ENCODE results near the gene SDK1.

Gene SDK1

DNA sequence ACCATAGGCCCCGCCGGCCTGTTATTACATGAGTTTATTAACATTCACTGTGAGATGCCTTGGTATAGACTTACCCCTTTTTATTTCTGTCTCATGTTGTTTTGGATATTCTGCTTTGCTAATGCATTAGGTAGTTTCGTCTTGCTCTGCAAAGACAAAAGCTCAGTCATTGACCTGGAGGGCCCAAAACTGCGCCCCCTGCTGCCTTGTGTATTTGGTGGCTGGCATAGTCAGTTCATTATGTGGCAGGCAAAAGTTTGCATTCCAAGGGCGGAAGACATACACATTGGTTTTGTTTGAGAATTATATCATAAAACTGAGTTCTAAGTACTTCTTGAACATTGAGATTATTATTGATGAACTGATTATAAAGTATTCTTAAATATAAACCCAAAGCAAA lies 372.5 kb downstream of the SDK1 start (continued):
- TF ChIP-seq, protein P1, sequence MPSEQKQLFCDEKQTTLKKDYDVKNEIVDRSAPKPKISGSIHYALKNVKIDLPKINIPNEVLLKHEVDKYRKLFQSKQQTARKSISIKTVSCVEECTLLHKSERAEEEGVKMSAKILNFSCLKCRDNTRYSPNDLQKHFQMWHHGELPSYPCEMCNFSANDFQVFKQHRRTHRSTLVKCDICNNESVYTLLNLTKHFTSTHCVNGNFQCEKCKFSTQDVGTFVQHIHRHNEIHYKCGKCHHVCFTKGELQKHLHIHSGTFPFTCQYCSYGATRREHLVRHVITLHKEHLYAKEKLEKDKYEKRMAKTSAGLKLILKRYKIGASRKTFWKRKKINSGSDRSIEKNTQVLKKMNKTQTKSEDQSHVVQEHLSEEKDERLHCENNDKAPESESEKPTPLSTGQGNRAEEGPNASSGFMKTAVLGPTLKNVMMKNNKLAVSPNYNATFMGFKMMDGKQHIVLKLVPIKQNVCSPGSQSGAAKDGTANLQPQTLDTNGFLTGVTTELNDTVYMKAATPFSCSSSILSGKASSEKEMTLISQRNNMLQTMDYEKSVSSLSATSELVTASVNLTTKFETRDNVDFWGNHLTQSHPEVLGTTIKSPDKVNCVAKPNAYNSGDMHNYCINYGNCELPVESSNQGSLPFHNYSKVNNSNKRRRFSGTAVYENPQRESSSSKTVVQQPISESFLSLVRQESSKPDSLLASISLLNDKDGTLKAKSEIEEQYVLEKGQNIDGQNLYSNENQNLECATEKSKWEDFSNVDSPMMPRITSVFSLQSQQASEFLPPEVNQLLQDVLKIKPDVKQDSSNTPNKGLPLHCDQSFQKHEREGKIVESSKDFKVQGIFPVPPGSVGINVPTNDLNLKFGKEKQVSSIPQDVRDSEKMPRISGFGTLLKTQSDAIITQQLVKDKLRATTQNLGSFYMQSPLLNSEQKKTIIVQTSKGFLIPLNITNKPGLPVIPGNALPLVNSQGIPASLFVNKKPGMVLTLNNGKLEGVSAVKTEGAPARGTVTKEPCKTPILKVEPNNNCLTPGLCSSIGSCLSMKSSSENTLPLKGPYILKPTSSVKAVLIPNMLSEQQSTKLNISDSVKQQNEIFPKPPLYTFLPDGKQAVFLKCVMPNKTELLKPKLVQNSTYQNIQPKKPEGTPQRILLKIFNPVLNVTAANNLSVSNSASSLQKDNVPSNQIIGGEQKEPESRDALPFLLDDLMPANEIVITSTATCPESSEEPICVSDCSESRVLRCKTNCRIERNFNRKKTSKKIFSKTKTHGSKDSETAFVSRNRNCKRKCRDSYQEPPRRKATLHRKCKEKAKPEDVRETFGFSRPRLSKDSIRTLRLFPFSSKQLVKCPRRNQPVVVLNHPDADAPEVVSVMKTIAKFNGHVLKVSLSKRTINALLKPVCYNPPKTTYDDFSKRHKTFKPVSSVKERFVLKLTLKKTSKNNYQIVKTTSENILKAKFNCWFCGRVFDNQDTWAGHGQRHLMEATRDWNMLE (tag by site-specific recombination; conservative IDR thresholded peaks at IDR 0.05; ENCODE audit: low read depth): no peak
- TF ChIP-seq ATF2 (tag by site-specific recombination; IDR thresholded peaks at IDR 0.05; ENCODE audit: low read depth) (no peak), ZNF596 (tag by site-specific recombination; IDR thresholded peaks at IDR 0.05) (no peak), ZNF214 (tag by site-specific recombination; IDR thresholded peaks at IDR 0.05; ENCODE audit: borderline replicate concordance) (no peak), ZNF280C (tag by site-specific recombination; IDR thresholded peaks at IDR 0.05) (no peak), ZBTB44 (tag by site-specific recombination; IDR thresholded peaks at IDR 0.05) (no peak), ZNF146 (tag by site-specific recombination; IDR thresholded peaks at IDR 0.05) (no peak), ZNF26 (tag by site-specific recombination; IDR thresholded peaks at IDR 0.05) (no peak)

DNA sequence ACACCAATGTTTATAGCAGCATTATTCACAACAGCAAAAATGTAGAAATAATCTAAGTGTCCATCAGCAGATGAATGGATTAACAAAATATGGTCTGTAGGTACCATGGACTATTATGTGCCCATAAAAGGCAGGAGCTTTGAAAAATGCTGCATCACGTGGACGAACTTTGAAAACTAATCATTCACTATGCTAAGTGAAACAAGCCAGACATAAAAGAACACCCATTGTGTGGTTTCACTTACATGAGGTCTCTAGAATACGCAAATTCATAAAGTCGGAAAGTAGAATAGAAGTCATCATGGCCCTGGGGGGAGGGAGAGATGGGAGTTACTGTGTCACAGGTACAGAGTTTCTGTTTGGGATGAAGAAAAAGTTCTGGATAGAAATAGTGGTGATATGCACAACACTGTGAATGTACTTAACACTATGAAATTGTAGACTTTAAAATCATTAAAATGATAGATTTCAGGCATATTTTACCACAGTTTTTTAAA lies 377.3 kb downstream of the SDK1 start:
- H3K4me1 ChIP-seq (ENCODE audit: control insufficient read depth, insufficient read depth, low read length): no peaks in the 10 kb centered on the region
- H3K9me3 ChIP-seq (ENCODE audit: control insufficient read depth, insufficient read depth, low read depth, low read length): no peaks in the 10 kb centered on the region
- H3K27ac ChIP-seq (ENCODE audit: extremely low read depth, low read depth, low read length): no peak overlapping the region
- CTCF ChIA-PET: no interaction called here
- no peaks in the 10 kb centered on the region for H3K36me3 ChIP-seq (ENCODE audit: control insufficient read depth in 2 of 2, insufficient read depth in 1 of 2, low read length in 2 of 2)
- H3K4me3 ChIP-seq (ENCODE audit: low read depth, low read length): no peak overlapping the region
- POLR2A ChIA-PET: no interaction called here
- no peak for TF ChIP-seq ZSCAN23 (tag by site-specific recombination; IDR thresholded peaks at IDR 0.05)
- no peak for TF ChIP-seq ZNF670 (tag by site-specific recombination; IDR thresholded peaks at IDR 0.05; ENCODE audit: low read depth)
- no peak for TF ChIP-seq ZNF211 (tag by site-specific recombination; IDR thresholded peaks at IDR 0.05; ENCODE audit: low read depth)
- no peak for TF ChIP-seq ZBTB48 (tag by site-specific recombination; IDR thresholded peaks at IDR 0.05)
- TF ChIP-seq ZNF280C (tag by site-specific recombination; IDR thresholded peaks at IDR 0.05): no peak
- TF ChIP-seq, protein P2, sequence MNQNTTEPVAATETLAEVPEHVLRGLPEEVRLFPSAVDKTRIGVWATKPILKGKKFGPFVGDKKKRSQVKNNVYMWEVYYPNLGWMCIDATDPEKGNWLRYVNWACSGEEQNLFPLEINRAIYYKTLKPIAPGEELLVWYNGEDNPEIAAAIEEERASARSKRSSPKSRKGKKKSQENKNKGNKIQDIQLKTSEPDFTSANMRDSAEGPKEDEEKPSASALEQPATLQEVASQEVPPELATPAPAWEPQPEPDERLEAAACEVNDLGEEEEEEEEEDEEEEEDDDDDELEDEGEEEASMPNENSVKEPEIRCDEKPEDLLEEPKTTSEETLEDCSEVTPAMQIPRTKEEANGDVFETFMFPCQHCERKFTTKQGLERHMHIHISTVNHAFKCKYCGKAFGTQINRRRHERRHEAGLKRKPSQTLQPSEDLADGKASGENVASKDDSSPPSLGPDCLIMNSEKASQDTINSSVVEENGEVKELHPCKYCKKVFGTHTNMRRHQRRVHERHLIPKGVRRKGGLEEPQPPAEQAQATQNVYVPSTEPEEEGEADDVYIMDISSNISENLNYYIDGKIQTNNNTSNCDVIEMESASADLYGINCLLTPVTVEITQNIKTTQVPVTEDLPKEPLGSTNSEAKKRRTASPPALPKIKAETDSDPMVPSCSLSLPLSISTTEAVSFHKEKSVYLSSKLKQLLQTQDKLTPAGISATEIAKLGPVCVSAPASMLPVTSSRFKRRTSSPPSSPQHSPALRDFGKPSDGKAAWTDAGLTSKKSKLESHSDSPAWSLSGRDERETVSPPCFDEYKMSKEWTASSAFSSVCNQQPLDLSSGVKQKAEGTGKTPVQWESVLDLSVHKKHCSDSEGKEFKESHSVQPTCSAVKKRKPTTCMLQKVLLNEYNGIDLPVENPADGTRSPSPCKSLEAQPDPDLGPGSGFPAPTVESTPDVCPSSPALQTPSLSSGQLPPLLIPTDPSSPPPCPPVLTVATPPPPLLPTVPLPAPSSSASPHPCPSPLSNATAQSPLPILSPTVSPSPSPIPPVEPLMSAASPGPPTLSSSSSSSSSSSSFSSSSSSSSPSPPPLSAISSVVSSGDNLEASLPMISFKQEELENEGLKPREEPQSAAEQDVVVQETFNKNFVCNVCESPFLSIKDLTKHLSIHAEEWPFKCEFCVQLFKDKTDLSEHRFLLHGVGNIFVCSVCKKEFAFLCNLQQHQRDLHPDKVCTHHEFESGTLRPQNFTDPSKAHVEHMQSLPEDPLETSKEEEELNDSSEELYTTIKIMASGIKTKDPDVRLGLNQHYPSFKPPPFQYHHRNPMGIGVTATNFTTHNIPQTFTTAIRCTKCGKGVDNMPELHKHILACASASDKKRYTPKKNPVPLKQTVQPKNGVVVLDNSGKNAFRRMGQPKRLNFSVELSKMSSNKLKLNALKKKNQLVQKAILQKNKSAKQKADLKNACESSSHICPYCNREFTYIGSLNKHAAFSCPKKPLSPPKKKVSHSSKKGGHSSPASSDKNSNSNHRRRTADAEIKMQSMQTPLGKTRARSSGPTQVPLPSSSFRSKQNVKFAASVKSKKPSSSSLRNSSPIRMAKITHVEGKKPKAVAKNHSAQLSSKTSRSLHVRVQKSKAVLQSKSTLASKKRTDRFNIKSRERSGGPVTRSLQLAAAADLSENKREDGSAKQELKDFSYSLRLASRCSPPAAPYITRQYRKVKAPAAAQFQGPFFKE (tag by site-specific recombination; IDR thresholded peaks at IDR 0.05; ENCODE audit: borderline replicate concordance): no peak
- no peak for TF ChIP-seq MZF1 (tag by site-specific recombination; IDR thresholded peaks at IDR 0.05; ENCODE audit: borderline replicate concordance)
- no peak for TF ChIP-seq ZNF423 (tag by site-specific recombination; IDR thresholded peaks at IDR 0.05)

Data from HEK293 (cell line).